Measurements from ENCODE around the gene ZFAND3.
"Not testable (repeated sequence)": the region's sequence is repeated elsewhere in the genome, so short reads cannot be mapped to it uniquely, and the experiment has no call there.

Gene ZFAND3

GRCh38 chr6:37867756-37868446, 48.4 kb downstream of the ZFAND3 start:
- H3K27me3 ChIP-seq (ENCODE audit: insufficient read depth, low read length): no peaks in the 10 kb centered on the region
- 100% methylated on average over 1 of the region's 1 CpG for WGBS
- H3K9ac ChIP-seq (ENCODE audit: low read depth, low read length): no peak overlapping the region
- peak overlapping the region; percentile 11; the same call in 1 of the 2 replicates for H3K4me3 ChIP-seq (ENCODE audit: low read length)
- 0 out of 2 replicates have a peak, but pooled peaks cover 4% of the 10 kb centered on the region for H3K36me3 ChIP-seq (ENCODE audit: insufficient read depth, low read length)
- no peaks in the 10 kb centered on the region for H3K9me3 ChIP-seq (ENCODE audit: insufficient read depth, low read depth, low read length)
- H3K4me1 ChIP-seq (ENCODE audit: insufficient read depth, low read length): peaks cover 37% of the 10 kb centered on the region
- peak overlapping the region; percentile 11; the same call in 1 of the 2 replicates for H3K27ac ChIP-seq (ENCODE audit: low read depth, low read length)

- H3K27ac ChIP-seq (ENCODE audit: low read depth, low read length): peak overlapping the region; percentile 11; the same call in 1 of the 2 replicates
- WGBS: 82% methylated on average over 3 of the region's 4 CpGs
- peaks cover 37% of the 10 kb centered on the region for H3K4me1 ChIP-seq (ENCODE audit: insufficient read depth, low read length)
Observed at GRCh38 chr6:37868447-37868825, 48.9 kb downstream of the ZFAND3 start.

GRCh38 chr6:37871616-37872372, 52.3 kb downstream of the ZFAND3 start:
- Histone ChIP-seq H3K4me3 (ENCODE audit: low read length) (no peak overlapping the region; the same call in 1 of the 2 replicates), H3K36me3 (ENCODE audit: insufficient read depth, low read length) (no peaks in the 10 kb centered on the region), H3K9ac (ENCODE audit: low read depth, low read length) (no peak overlapping the region), H3K27ac (ENCODE audit: low read depth, low read length) (no peak overlapping the region), H3K9me3 (ENCODE audit: insufficient read depth, low read depth, low read length) (no peaks in the 10 kb centered on the region), H3K4me1 (ENCODE audit: insufficient read depth, low read length) (peaks cover 33% of the 10 kb centered on the region), H3K27me3 (ENCODE audit: insufficient read depth, low read length) (no peaks in the 10 kb centered on the region)
- WGBS: 71% methylated on average over 5 of the region's 5 CpGs

More at GRCh38 chr6:37868447-37868825, 48.9 kb downstream of the ZFAND3 start:
- Histone ChIP-seq H3K9me3 (ENCODE audit: insufficient read depth, low read depth, low read length) (no peaks in the 10 kb centered on the region), H3K27me3 (ENCODE audit: insufficient read depth, low read length) (no peaks in the 10 kb centered on the region), H3K4me3 (ENCODE audit: low read length) (peak overlapping the region; percentile 11; the same call in 1 of the 2 replicates), H3K36me3 (ENCODE audit: insufficient read depth, low read length) (no peaks in the 10 kb centered on the region), H3K9ac (ENCODE audit: low read depth, low read length) (no peak overlapping the region)

GRCh38 chr6:37872373-37872745, 52.8 kb downstream of the ZFAND3 start:
- H3K36me3 ChIP-seq (ENCODE audit: insufficient read depth, low read length): no peaks in the 10 kb centered on the region
- no peak overlapping the region for H3K9ac ChIP-seq (ENCODE audit: low read depth, low read length)
- H3K27ac ChIP-seq (ENCODE audit: low read depth, low read length): no peak overlapping the region
- no peaks in the 10 kb centered on the region for H3K9me3 ChIP-seq (ENCODE audit: insufficient read depth, low read depth, low read length)
- peaks cover 27% of the 10 kb centered on the region for H3K4me1 ChIP-seq (ENCODE audit: insufficient read depth, low read length)
- 100% methylated on average over 2 of the region's 2 CpGs for WGBS
- no peaks in the 10 kb centered on the region for H3K27me3 ChIP-seq (ENCODE audit: insufficient read depth, low read length)
- no peak overlapping the region for H3K4me3 ChIP-seq (ENCODE audit: low read length)

GRCh38 chr6:37874726-37875125, 55.2 kb downstream of the ZFAND3 start:
- H3K4me3 ChIP-seq (ENCODE audit: low read length): no peak overlapping the region
- peaks cover 16% of the 10 kb centered on the region for H3K4me1 ChIP-seq (ENCODE audit: insufficient read depth, low read length)
- 94% methylated on average over 3 of the region's 3 CpGs for WGBS

GRCh38 chr6:37875561-37876309, 56.2 kb downstream of the ZFAND3 start:
- no peaks in the 10 kb centered on the region for H3K36me3 ChIP-seq (ENCODE audit: insufficient read depth, low read length)
- peaks cover 24% of the 10 kb centered on the region for H3K4me1 ChIP-seq (ENCODE audit: insufficient read depth, low read length)

More at GRCh38 chr6:37874726-37875125, 55.2 kb downstream of the ZFAND3 start:
- Histone ChIP-seq H3K36me3 (ENCODE audit: insufficient read depth, low read length) (no peaks in the 10 kb centered on the region), H3K27me3 (ENCODE audit: insufficient read depth, low read length) (no peaks in the 10 kb centered on the region), H3K9me3 (ENCODE audit: insufficient read depth, low read depth, low read length) (no peaks in the 10 kb centered on the region), H3K27ac (ENCODE audit: low read depth, low read length) (no peak overlapping the region), H3K9ac (ENCODE audit: low read depth, low read length) (no peak overlapping the region)

GRCh38 chr6:37876843-37877242, 57.3 kb downstream of the ZFAND3 start:
- WGBS: 91% methylated on average over 4 of the region's 4 CpGs
- H3K9ac ChIP-seq (ENCODE audit: low read depth, low read length): no peak overlapping the region
- H3K4me1 ChIP-seq (ENCODE audit: insufficient read depth, low read length): peaks cover 23% of the 10 kb centered on the region
- H3K9me3 ChIP-seq (ENCODE audit: insufficient read depth, low read depth, low read length): no peaks in the 10 kb centered on the region
- no peaks in the 10 kb centered on the region for H3K27me3 ChIP-seq (ENCODE audit: insufficient read depth, low read length)
- no peak overlapping the region for H3K4me3 ChIP-seq (ENCODE audit: low read length)
- no peaks in the 10 kb centered on the region for H3K36me3 ChIP-seq (ENCODE audit: insufficient read depth, low read length)
- H3K27ac ChIP-seq (ENCODE audit: low read depth, low read length): no peak overlapping the region

More at GRCh38 chr6:37875561-37876309, 56.2 kb downstream of the ZFAND3 start:
- no peak overlapping the region for H3K9ac ChIP-seq (ENCODE audit: low read depth, low read length)
- no peak overlapping the region for H3K4me3 ChIP-seq (ENCODE audit: low read length)
- H3K27me3 ChIP-seq (ENCODE audit: insufficient read depth, low read length): no peaks in the 10 kb centered on the region
- 96% methylated on average over 4 of the region's 5 CpGs for WGBS
- no peaks in the 10 kb centered on the region for H3K9me3 ChIP-seq (ENCODE audit: insufficient read depth, low read depth, low read length)
- no peak overlapping the region for H3K27ac ChIP-seq (ENCODE audit: low read depth, low read length)

GRCh38 chr6:37877373-37878149, 58.0 kb downstream of the ZFAND3 start:
- Histone ChIP-seq H3K36me3 (ENCODE audit: insufficient read depth, low read length) (no peaks in the 10 kb centered on the region), H3K4me3 (ENCODE audit: low read length) (no peak overlapping the region)
- 93% methylated on average over 6 of the region's 6 CpGs for WGBS

GRCh38 chr6:37878150-37878710, 58.7 kb downstream of the ZFAND3 start:
- WGBS: 88% methylated on average over 7 of the region's 7 CpGs
- Histone ChIP-seq H3K9me3 (ENCODE audit: insufficient read depth, low read depth, low read length) (no peaks in the 10 kb centered on the region), H3K4me3 (ENCODE audit: low read length) (no peak overlapping the region), H3K4me1 (ENCODE audit: insufficient read depth, low read length) (peaks cover 22% of the 10 kb centered on the region), H3K9ac (ENCODE audit: low read depth, low read length) (no peak overlapping the region), H3K27me3 (ENCODE audit: insufficient read depth, low read length) (no peaks in the 10 kb centered on the region), H3K27ac (ENCODE audit: low read depth, low read length) (no peak overlapping the region), H3K36me3 (ENCODE audit: insufficient read depth, low read length) (no peaks in the 10 kb centered on the region)

More at GRCh38 chr6:37877373-37878149, 58.0 kb downstream of the ZFAND3 start:
- H3K27ac ChIP-seq (ENCODE audit: low read depth, low read length): no peak overlapping the region
- H3K9me3 ChIP-seq (ENCODE audit: insufficient read depth, low read depth, low read length): no peaks in the 10 kb centered on the region
- H3K27me3 ChIP-seq (ENCODE audit: insufficient read depth, low read length): no peaks in the 10 kb centered on the region
- no peak overlapping the region for H3K9ac ChIP-seq (ENCODE audit: low read depth, low read length)
- H3K4me1 ChIP-seq (ENCODE audit: insufficient read depth, low read length): peaks cover 22% of the 10 kb centered on the region

- not testable (repeated sequence) for H3K27ac ChIP-seq (ENCODE audit: low read depth, low read length); H3K36me3 ChIP-seq (ENCODE audit: insufficient read depth, low read length); H3K9ac ChIP-seq (ENCODE audit: low read depth, low read length); H3K27me3 ChIP-seq (ENCODE audit: insufficient read depth, low read length); H3K9me3 ChIP-seq (ENCODE audit: insufficient read depth, low read depth, low read length); H3K4me3 ChIP-seq (ENCODE audit: low read length)
- 100% methylated on average over 2 of the region's 5 CpGs for WGBS
- peaks cover 22% of the 10 kb centered on the region for H3K4me1 ChIP-seq (ENCODE audit: insufficient read depth, low read length)
Observed at GRCh38 chr6:37880602-37881001, 61.1 kb downstream of the ZFAND3 start.
